ENCODE results near the gene SCN11A.

DNA sequence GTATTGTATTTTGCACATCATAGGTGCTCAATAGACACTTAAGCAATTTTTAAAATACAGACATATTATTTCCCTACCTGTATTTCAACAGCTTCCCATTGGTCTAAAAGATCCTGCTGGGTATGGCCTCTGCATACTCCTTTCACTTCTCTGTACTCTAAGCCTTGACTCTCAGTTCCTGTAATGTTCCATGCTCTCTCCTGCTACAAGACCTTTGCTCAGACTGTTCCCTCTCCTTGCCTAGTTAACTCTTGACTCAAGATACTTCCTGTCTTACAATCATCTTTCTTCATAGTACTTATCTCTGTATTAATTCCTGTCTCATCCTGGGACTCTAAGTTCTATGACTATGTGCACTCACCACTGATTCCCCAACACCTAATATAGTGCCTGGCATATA, 1.7 kb downstream of the SCN11A start:
- no peak for TF ChIP-seq ARNTL (CRISPR knock-in tag; IDR thresholded peaks at IDR 0.05)
- TF ChIP-seq, protein P1, sequence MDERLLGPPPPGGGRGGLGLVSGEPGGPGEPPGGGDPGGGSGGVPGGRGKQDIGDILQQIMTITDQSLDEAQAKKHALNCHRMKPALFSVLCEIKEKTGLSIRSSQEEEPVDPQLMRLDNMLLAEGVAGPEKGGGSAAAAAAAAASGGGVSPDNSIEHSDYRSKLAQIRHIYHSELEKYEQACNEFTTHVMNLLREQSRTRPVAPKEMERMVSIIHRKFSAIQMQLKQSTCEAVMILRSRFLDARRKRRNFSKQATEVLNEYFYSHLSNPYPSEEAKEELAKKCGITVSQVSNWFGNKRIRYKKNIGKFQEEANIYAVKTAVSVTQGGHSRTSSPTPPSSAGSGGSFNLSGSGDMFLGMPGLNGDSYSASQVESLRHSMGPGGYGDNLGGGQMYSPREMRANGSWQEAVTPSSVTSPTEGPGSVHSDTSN (CRISPR knock-in tag; IDR thresholded peaks at IDR 0.05) = no peak
- TF ChIP-seq, protein P2, sequence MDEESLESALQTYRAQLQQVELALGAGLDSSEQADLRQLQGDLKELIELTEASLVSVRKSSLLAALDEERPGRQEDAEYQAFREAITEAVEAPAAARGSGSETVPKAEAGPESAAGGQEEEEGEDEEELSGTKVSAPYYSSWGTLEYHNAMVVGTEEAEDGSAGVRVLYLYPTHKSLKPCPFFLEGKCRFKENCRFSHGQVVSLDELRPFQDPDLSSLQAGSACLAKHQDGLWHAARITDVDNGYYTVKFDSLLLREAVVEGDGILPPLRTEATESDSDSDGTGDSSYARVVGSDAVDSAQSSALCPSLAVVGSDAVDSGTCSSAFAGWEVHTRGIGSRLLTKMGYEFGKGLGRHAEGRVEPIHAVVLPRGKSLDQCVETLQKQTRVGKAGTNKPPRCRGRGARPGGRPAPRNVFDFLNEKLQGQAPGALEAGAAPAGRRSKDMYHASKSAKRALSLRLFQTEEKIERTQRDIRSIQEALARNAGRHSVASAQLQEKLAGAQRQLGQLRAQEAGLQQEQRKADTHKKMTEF (CRISPR knock-in tag; IDR thresholded peaks at IDR 0.05) = no peak
